GM08714 (cell line): ENCODE measurements around the gene RARRES1.

Experiments used
- H3K4me3 ChIP-seq: fragments of 200-500 bp; sonication (Bioruptor generic); 2 replicates; pipeline ENCODE4 v1.5.1; 2014; ENCODE audit warnings: mild to moderate bottlenecking, low read length, inconsistent platforms
- ZNF274 ChIP-seq: IDR thresholded peaks from 2 replicates; pipeline ENCODE4 v1.6.1; 2012; ENCODE audit warnings: mild to moderate bottlenecking, low read depth, low read length

RARRES1 gene

GRCh38 chr3:158770741-158771350, 38.6 kb upstream of the RARRES1 start:
- no peak for TF ChIP-seq ZNF274
- no peak overlapping the region for H3K4me3 ChIP-seq

GRCh38 chr3:158769952-158770740, 37.9 kb upstream of the RARRES1 start:
- no peak overlapping the region for H3K4me3 ChIP-seq
- TF ChIP-seq ZNF274 = no peak

GRCh38 chr3:158769549-158769948, 37.3 kb upstream of the RARRES1 start:
- no peak overlapping the region for H3K4me3 ChIP-seq
- no peak for TF ChIP-seq ZNF274

- H3K4me3 ChIP-seq = no peak overlapping the region
- TF ChIP-seq ZNF274 = no peak
Observed at GRCh38 chr3:158768881-158769543, 36.8 kb upstream of the RARRES1 start.

- no peak for TF ChIP-seq ZNF274
- no peak overlapping the region for H3K4me3 ChIP-seq
Observed at GRCh38 chr3:158768361-158768787, 36.1 kb upstream of the RARRES1 start.

GRCh38 chr3:158766364-158766763, 34.1 kb upstream of the RARRES1 start:
- TF ChIP-seq ZNF274 = no peak
- no peak overlapping the region for H3K4me3 ChIP-seq

- TF ChIP-seq ZNF274 = no peak
- no peak overlapping the region for H3K4me3 ChIP-seq
Observed at GRCh38 chr3:158765518-158766205, 33.4 kb upstream of the RARRES1 start.

GRCh38 chr3:158763421-158763820, 31.2 kb upstream of the RARRES1 start:
- no peak for TF ChIP-seq ZNF274
- H3K4me3 ChIP-seq = no peak overlapping the region

GRCh38 chr3:158762701-158763100, 30.4 kb upstream of the RARRES1 start:
- no peak for TF ChIP-seq ZNF274
- no peak overlapping the region for H3K4me3 ChIP-seq

- no peak for TF ChIP-seq ZNF274
- H3K4me3 ChIP-seq = no peak overlapping the region
Observed at GRCh38 chr3:158761350-158761749, 29.1 kb upstream of the RARRES1 start.

GRCh38 chr3:158755421-158755820, 23.2 kb upstream of the RARRES1 start:
- H3K4me3 ChIP-seq = no peak overlapping the region
- no peak for TF ChIP-seq ZNF274

- no peak overlapping the region for H3K4me3 ChIP-seq
- no peak for TF ChIP-seq ZNF274
Observed at GRCh38 chr3:158753854-158754253, 21.6 kb upstream of the RARRES1 start.

- TF ChIP-seq ZNF274 = no peak
- no peak overlapping the region for H3K4me3 ChIP-seq
Observed at GRCh38 chr3:158751316-158751715, 19.1 kb upstream of the RARRES1 start.

- H3K4me3 ChIP-seq = no peak overlapping the region
- no peak for TF ChIP-seq ZNF274
Observed at GRCh38 chr3:158750016-158750415, 17.8 kb upstream of the RARRES1 start.

GRCh38 chr3:158749526-158749925, 17.3 kb upstream of the RARRES1 start:
- TF ChIP-seq ZNF274 = no peak
- H3K4me3 ChIP-seq = no peak overlapping the region
